PC-3 (cell line): ENCODE data around the gene AOPEP. TPM values are rescaled to one million over a fixed set of nuclear protein-coding genes. Genes with fewer than 3 reads are reported as not detected.

ENCODE experiments used
- ATAC-seq: fragments of 200-7000 bp; cut with Tn5 transposase; 2 replicates; pipeline ENCODE4 v1.9.1; 2020; ENCODE audit warnings: mild to moderate bottlenecking, moderate library complexity
- BruUV-seq: library from RNA; stranded (reverse); fragments of 400-500 nt; replicated peaks from 2 replicates; lab custom pipeline; 2021; lab: Mats Ljungman, UMichigan
- CTCF ChIA-PET: fragments of 300-600 bp; sonication (Branson Sonifier 250); formaldehyde crosslinking; loops from one replicate; lab custom pipeline; 2022; ENCODE audit warnings: antibody characterized with exemption; lab: Charles Lee
- POLR2A ChIA-PET: fragments of 300-600 bp; sonication (Branson Sonifier 250); formaldehyde crosslinking; loops from one replicate; lab custom pipeline; 2022; ENCODE audit warnings: antibody characterized with exemption; ENCODE audit not compliant: unreplicated experiment; lab: Charles Lee
- DNase-seq: peaks from one replicate; pipeline ENCODE4 v3.0.0-alpha.2; 2015
- H2AFZ ChIP-seq: fragments of 300-600 bp; sonication (generic); 2 replicates; pipeline ENCODE4 v1.6.0; 2016; ENCODE audit warnings: antibody characterized with exemption, low read length
- H3F3A ChIP-seq: fragments of 300-600 bp; sonication (generic); one replicate; pipeline ENCODE4 v1.6.0; 2017; ENCODE audit warnings: antibody characterized with exemption, low read length, control low read depth, mild to moderate bottlenecking; ENCODE audit not compliant: unreplicated experiment
- H3K27ac ChIP-seq: fragments of 300-600 bp; sonication (generic); 2 replicates; pipeline ENCODE4 v1.5.1; 2016; ENCODE audit warnings: mild to moderate bottlenecking, low read length
- H3K27me3 ChIP-seq: fragments of 300-600 bp; sonication (generic); 2 replicates; pipeline ENCODE4 v1.6.1; 2016; ENCODE audit warnings: low read length, mixed read lengths
- H3K36me3 ChIP-seq: fragments of 300-600 bp; sonication (generic); 2 replicates; pipeline ENCODE4 v1.6.1; 2016; ENCODE audit warnings: low read depth, mixed run types, low read length, mixed read lengths
- H3K4me1 ChIP-seq: fragments of 300-600 bp; sonication (generic); 2 replicates; pipeline ENCODE4 v1.5.1; 2016; ENCODE audit warnings: low read length; ENCODE audit not compliant: insufficient read depth
- H3K4me2 ChIP-seq: fragments of 300-600 bp; sonication (generic); 2 replicates; pipeline ENCODE4 v1.6.0; 2016; ENCODE audit warnings: low read length
- H3K4me3 ChIP-seq: fragments of 300-600 bp; sonication (generic); 2 replicates; pipeline ENCODE4 v1.5.1; 2016; ENCODE audit warnings: mild to moderate bottlenecking, low read length, mixed read lengths
- H3K79me2 ChIP-seq: fragments of 300-600 bp; sonication (generic); 2 replicates; pipeline ENCODE4 v1.6.1; 2017; ENCODE audit warnings: low read length, mixed read lengths
- H3K9ac ChIP-seq: fragments of 300-600 bp; sonication (generic); 2 replicates; pipeline ENCODE4 v1.6.0; 2016; ENCODE audit warnings: mild to moderate bottlenecking, low read length
- H3K9me2 ChIP-seq: fragments of 300-600 bp; sonication (generic); replicated peaks from 2 replicates; pipeline ENCODE4 v1.6.1; 2016; ENCODE audit warnings: mixed run types, low read length, mixed read lengths
- H3K9me3 ChIP-seq: fragments of 300-600 bp; sonication (generic); 2 replicates; pipeline ENCODE4 v1.6.1; 2016; ENCODE audit warnings: low read length, mixed read lengths
- H4K20me1 ChIP-seq: fragments of 300-600 bp; sonication (generic); 2 replicates; pipeline ENCODE4 v1.6.1; 2016; ENCODE audit warnings: low read length, mixed read lengths
- EZH2 ChIP-seq: fragments of 300-600 bp; sonication (generic); IDR thresholded peaks from one replicate; pipeline ENCODE4 v1.6.1; 2017; ENCODE audit warnings: antibody characterized with exemption, mild to moderate bottlenecking, low read length; ENCODE audit not compliant: unreplicated experiment
- EZH2phosphoT487 ChIP-seq: fragments of 300-600 bp; sonication (generic); IDR thresholded peaks from 2 replicates; pipeline ENCODE4 v1.6.1; 2018; ENCODE audit warnings: mild to moderate bottlenecking, antibody characterized with exemption, low read length, borderline replicate concordance
- intact Hi-C: fragments of 100-400 bp; cut with micrococcal nuclease; formaldehyde crosslinking; loops from 2 replicates; pipeline ENCODE4 v1.9.0; 2023
- total RNA-seq: library from RNA; depleted of rRNA; stranded (reverse); fragments of >200 nt; gene quantifications from 2 replicates; pipeline ENCODE4 v1.2.3, GENCODE V29; 2014
- TF ChIP-seq, protein P1 (sequence below): fragments of 300-600 bp; sonication (generic); conservative IDR thresholded peaks from 2 replicates; pipeline ENCODE4 v1.5.1; 2017; ENCODE audit warnings: antibody characterized with exemption, low read depth, mild to moderate bottlenecking, low read length

The AOPEP gene
- total RNA-seq, 1 experiment from 2014 or later = 23.1 TPM

DNA sequence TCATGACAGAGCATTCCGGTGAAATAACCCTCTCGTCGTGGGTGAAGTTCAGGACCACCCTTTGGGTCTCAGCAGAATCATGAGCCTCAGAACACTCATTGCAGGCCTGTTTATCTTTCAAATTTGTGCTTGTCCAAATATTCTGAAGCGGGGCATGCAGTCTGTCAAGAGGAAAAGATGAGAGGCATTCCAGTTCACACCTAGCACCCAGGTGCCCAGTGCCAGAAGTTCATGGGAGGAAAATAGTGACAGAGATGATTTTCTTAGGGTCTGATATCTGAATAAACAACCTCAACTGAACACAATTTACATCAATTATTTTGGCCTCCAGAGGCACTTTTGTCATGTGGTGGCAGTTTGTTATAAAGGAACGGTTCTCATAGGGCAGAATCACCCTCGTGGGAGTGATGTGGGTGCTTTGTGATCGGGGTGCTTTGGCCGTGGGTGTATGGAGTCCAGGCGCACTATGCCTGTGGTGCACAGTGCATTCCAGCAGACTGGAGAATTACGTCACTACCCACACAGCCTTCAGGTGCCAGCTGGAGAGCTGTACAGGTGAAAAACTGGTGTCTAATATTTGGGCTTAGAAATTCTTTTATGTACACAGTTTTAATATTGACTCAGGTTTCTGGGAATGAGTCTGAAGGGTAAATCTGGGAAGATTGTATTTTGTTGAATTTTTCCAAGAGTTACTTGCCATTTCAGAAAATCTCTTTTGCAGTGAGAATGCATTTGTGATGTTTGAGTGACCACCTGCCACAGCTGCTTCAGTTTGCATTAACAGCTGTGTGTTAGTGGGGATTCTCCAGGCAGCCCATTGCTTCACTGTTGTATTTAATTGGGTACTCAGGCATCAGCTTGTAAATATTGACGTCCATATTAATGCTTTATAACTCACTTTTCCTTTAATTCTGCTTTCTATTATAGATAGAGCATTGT lies 301.7 kb downstream of the AOPEP start:
- Histone ChIP-seq H3K79me2 (peaks cover 89% of the 10 kb centered on the region), H3F3A (peaks cover 8% of the 10 kb centered on the region), H3K36me3 (peaks cover 4% of the 10 kb centered on the region), H3K4me2 (no peak overlapping the region), H2AFZ (no peak overlapping the region), H3K9me3 (no peaks in the 10 kb centered on the region), H3K4me3 (no peak overlapping the region), H3K27me3 (no peaks in the 10 kb centered on the region), H3K9me2 (no peaks in the 10 kb centered on the region), H3K4me1 (peaks cover 45% of the 10 kb centered on the region), H4K20me1 (no peaks in the 10 kb centered on the region), H3K9ac (no peak overlapping the region), H3K27ac (no peak overlapping the region)
- no TSS peak for BruUV-seq
- no peak for DNase-seq
- CTCF ChIA-PET = no interaction called here
- intact Hi-C loops = no loop called here
- TF ChIP-seq EZH2phosphoT487 = no peak
- TF ChIP-seq, protein P1, sequence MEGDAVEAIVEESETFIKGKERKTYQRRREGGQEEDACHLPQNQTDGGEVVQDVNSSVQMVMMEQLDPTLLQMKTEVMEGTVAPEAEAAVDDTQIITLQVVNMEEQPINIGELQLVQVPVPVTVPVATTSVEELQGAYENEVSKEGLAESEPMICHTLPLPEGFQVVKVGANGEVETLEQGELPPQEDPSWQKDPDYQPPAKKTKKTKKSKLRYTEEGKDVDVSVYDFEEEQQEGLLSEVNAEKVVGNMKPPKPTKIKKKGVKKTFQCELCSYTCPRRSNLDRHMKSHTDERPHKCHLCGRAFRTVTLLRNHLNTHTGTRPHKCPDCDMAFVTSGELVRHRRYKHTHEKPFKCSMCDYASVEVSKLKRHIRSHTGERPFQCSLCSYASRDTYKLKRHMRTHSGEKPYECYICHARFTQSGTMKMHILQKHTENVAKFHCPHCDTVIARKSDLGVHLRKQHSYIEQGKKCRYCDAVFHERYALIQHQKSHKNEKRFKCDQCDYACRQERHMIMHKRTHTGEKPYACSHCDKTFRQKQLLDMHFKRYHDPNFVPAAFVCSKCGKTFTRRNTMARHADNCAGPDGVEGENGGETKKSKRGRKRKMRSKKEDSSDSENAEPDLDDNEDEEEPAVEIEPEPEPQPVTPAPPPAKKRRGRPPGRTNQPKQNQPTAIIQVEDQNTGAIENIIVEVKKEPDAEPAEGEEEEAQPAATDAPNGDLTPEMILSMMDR = no peak
- TF ChIP-seq EZH2 = no peak
- POLR2A ChIA-PET = no interaction called here
- no peak for ATAC-seq

DNA sequence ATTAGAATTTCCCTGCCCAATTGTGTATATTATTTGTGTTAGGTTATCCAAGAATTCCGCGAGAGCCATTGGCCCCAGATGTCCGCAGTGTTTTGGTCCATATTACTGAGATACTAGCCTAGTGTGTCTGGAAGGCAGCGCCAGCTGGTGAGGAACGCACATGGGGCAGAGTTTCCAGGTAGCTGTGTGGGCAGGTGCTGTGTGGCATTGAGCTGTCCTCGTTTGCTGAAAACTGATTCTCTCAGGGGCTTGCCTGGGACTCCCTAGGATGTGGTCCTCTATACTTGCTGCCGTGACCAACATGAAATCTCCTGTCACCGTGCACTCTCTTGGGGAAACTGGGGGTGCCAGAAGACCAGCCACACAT lies 302.3 kb downstream of the AOPEP start:
- H3K27ac ChIP-seq = 0 out of 2 replicates have a peak overlapping the region, but pooled peaks have one; percentile 3
- no peaks in the 10 kb centered on the region for H3K9me3 ChIP-seq
- H4K20me1 ChIP-seq = no peaks in the 10 kb centered on the region
- DNase-seq (no peak), ATAC-seq (no peak)
- H3K36me3 ChIP-seq = peaks cover 4% of the 10 kb centered on the region
- POLR2A ChIA-PET = no interaction called here
- intact Hi-C loops = no loop called here
- no peaks in the 10 kb centered on the region for H3K27me3 ChIP-seq
- H3K9me2 ChIP-seq = no peaks in the 10 kb centered on the region
- CTCF ChIA-PET = interaction anchor here (0.6 kb wide), 1 partner anchor 112 kb away, joined by 4 read pairs; no protein-coding TSS in a partner anchor
- no peak overlapping the region for H3K9ac ChIP-seq
- peaks cover 94% of the 10 kb centered on the region for H3K79me2 ChIP-seq
- no TSS peak for BruUV-seq
- H2AFZ ChIP-seq = no peak overlapping the region
- peaks cover 5% of the 10 kb centered on the region for H3F3A ChIP-seq
- TF ChIP-seq, protein P1 = no peak
- TF ChIP-seq EZH2 (no peak), EZH2phosphoT487 (no peak)
- H3K4me2 ChIP-seq = no peak overlapping the region
- no peak overlapping the region for H3K4me3 ChIP-seq
- peaks cover 41% of the 10 kb centered on the region for H3K4me1 ChIP-seq

- no peak overlapping the region for H2AFZ ChIP-seq
- H3K27ac ChIP-seq = no peak overlapping the region
- H4K20me1 ChIP-seq = no peaks in the 10 kb centered on the region
- TF ChIP-seq EZH2 (no peak), EZH2phosphoT487 (no peak)
- TF ChIP-seq, protein P1 = no peak
- intact Hi-C loops = no loop called here
- H3K27me3 ChIP-seq = no peaks in the 10 kb centered on the region
- H3K9ac ChIP-seq = no peak overlapping the region
- no peaks in the 10 kb centered on the region for H3K9me2 ChIP-seq
- H3K4me2 ChIP-seq = no peak overlapping the region
- no TSS peak for BruUV-seq
- no peak overlapping the region for H3K4me3 ChIP-seq
- CTCF ChIA-PET = interaction anchor here (0.6 kb wide), 1 partner anchor 112 kb away, joined by 4 read pairs; no protein-coding TSS in a partner anchor
- peaks cover 36% of the 10 kb centered on the region for H3K4me1 ChIP-seq
- H3K79me2 ChIP-seq = peaks cover 95% of the 10 kb centered on the region
- POLR2A ChIA-PET = no interaction called here
- DNase-seq (no peak), ATAC-seq (no peak)
- H3F3A ChIP-seq = peaks cover under 1% of the 10 kb centered on the region
- no peaks in the 10 kb centered on the region for H3K9me3 ChIP-seq
- H3K36me3 ChIP-seq = peaks cover 4% of the 10 kb centered on the region
Measured at GRCh38 chr9:95029288-95029687, 302.8 kb downstream of the AOPEP start.
